Measurements from ENCODE around the gene FRYL. TPM values are rescaled to one million over a fixed set of nuclear protein-coding genes. Genes with fewer than 3 reads are reported as not detected.

FRYL gene
- total RNA-seq, 1 experiment from 2014 or later = 45.8 TPM

DNA sequence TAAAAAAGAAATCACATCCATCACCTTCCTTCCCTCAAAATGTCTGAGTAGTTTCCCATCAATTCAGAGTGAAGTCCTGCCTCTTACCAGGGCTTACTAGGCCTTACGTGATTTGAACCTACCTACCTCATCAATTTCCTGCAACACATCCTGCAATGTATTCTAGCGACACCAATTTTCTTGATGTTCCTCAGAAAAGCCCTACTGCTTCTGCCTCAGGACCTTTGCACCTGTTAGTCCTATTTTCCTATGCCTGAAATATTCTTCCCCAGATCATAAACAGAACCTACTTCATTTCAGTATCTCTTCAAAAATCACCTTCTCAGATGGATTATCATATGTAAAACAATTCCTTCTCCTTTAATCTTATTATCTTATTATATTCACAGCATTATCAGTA is 237.2 kb downstream of the FRYL start:
- Mint-ChIP-seq H3K4me3 (ENCODE audit: low read depth, unreplicated experiment) (no peak overlapping the region), H3K27me3 (ENCODE audit: unreplicated experiment) (no peaks in the 10 kb centered on the region), H3K4me1 (ENCODE audit: low read depth, unreplicated experiment) (no peaks in the 10 kb centered on the region), H3K9me3 (ENCODE audit: low read depth, unreplicated experiment) (no peaks in the 10 kb centered on the region), H3K36me3 (ENCODE audit: insufficient read depth, unreplicated experiment) (no peaks in the 10 kb centered on the region), H3K27ac (ENCODE audit: unreplicated experiment) (no peak overlapping the region)
- TF ChIP-seq CTCF (IDR thresholded peaks at IDR 0.05; ENCODE audit: unreplicated experiment) = no peak
- BruUV-seq (replicated peaks) = no TSS peak
- intact Hi-C loops (cut with micrococcal nuclease; ENCODE audit: unreplicated experiment) = no loop called here
- CTCF ChIA-PET = no interaction called here
- no peak for DNase-seq

DNA sequence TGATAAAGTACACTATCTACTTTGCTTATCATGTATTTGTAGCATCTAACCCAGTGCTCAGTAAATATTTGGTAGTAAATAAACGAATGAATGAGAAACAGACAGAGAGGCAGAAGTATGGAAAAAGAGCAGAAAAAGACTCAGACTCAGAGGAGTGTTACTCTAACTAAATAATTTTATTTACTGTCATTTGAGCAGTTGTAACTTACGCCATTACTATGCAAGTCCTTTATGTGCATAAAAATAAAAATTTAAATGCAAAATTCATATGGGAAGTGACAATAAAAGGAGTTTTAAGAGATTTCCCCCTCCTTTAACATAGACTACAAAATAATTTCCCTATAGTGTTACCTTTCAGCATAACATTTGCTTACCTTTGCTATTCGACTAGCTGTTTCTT is 240.5 kb downstream of the FRYL start:
- no peaks in the 10 kb centered on the region for H3K9me3 Mint-ChIP-seq (ENCODE audit: low read depth, unreplicated experiment)
- CTCF ChIA-PET = no interaction called here
- no peaks in the 10 kb centered on the region for H3K4me1 Mint-ChIP-seq (ENCODE audit: low read depth, unreplicated experiment)
- no peak for TF ChIP-seq CTCF (IDR thresholded peaks at IDR 0.05; ENCODE audit: unreplicated experiment)
- no peak overlapping the region for H3K27ac Mint-ChIP-seq (ENCODE audit: unreplicated experiment)
- intact Hi-C loops (cut with micrococcal nuclease; ENCODE audit: unreplicated experiment) = no loop called here
- no TSS peak for BruUV-seq (replicated peaks)
- no peak for DNase-seq
- no peak overlapping the region for H3K4me3 Mint-ChIP-seq (ENCODE audit: low read depth, unreplicated experiment)
- no peaks in the 10 kb centered on the region for H3K27me3 Mint-ChIP-seq (ENCODE audit: unreplicated experiment)
- H3K36me3 Mint-ChIP-seq (ENCODE audit: insufficient read depth, unreplicated experiment) = no peaks in the 10 kb centered on the region

GRCh38 chr4:48538358-48538757 is 241.7 kb downstream of the FRYL start:
- intact Hi-C loops (cut with micrococcal nuclease; ENCODE audit: unreplicated experiment) = no loop called here
- BruUV-seq (replicated peaks) = no TSS peak
- Mint-ChIP-seq H3K27me3 (ENCODE audit: unreplicated experiment) (no peaks in the 10 kb centered on the region), H3K4me1 (ENCODE audit: low read depth, unreplicated experiment) (no peaks in the 10 kb centered on the region), H3K36me3 (ENCODE audit: insufficient read depth, unreplicated experiment) (no peaks in the 10 kb centered on the region), H3K4me3 (ENCODE audit: low read depth, unreplicated experiment) (no peak overlapping the region), H3K9me3 (ENCODE audit: low read depth, unreplicated experiment) (no peaks in the 10 kb centered on the region), H3K27ac (ENCODE audit: unreplicated experiment) (no peak overlapping the region)
- DNase-seq = no peak
- TF ChIP-seq CTCF (IDR thresholded peaks at IDR 0.05; ENCODE audit: unreplicated experiment) = no peak
- CTCF ChIA-PET = no interaction called here

DNA sequence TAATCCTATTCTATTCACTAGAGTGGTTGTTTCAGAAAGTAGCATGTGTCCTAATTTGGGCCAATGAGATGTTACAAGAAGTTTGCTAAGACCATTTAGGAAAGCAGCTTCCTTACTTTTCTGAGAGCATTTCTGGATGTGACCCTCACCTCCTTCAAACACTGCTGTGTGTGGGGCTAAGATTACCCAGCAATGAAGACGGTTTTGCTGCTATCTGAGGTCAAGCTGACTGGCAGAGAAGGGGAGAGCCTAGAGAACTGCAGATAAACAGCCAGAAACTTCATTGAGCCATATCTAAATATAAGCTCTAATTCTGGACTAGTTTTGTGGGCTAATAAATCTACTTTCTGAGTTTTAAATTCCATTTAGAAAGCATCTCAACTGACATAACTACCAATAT is 253.7 kb downstream of the FRYL start:
- DNase-seq = no peak
- no peak overlapping the region for H3K4me3 Mint-ChIP-seq (ENCODE audit: low read depth, unreplicated experiment)
- intact Hi-C loops (cut with micrococcal nuclease; ENCODE audit: unreplicated experiment) = no loop called here
- H3K9me3 Mint-ChIP-seq (ENCODE audit: low read depth, unreplicated experiment) = no peaks in the 10 kb centered on the region
- TF ChIP-seq CTCF (IDR thresholded peaks at IDR 0.05; ENCODE audit: unreplicated experiment) = no peak
- no peaks in the 10 kb centered on the region for H3K27me3 Mint-ChIP-seq (ENCODE audit: unreplicated experiment)
- no TSS peak for BruUV-seq (replicated peaks)
- H3K27ac Mint-ChIP-seq (ENCODE audit: unreplicated experiment) = no peak overlapping the region
- H3K4me1 Mint-ChIP-seq (ENCODE audit: low read depth, unreplicated experiment) = no peaks in the 10 kb centered on the region
- CTCF ChIA-PET = no interaction called here
- peaks cover 24% of the 10 kb centered on the region for H3K36me3 Mint-ChIP-seq (ENCODE audit: insufficient read depth, unreplicated experiment)

DNA sequence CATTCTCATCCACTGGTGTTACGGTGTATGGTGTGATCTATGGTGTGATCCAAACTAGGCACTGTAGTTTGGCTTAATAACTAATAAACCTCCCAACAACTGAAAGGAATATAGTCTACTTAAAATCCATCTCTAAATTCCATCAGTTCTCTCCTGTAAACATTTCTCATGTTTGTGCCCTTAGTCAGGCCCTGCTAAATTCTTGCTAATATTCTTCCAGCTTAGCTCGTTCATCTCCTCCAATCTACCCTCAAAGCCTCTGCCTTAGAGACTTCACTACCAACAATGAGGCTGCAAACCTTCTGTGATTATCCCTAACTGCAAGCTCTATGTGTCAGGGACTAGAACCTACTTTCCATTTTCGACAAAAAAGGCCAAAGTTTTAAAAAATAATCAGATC is 261.9 kb downstream of the FRYL start:
- CTCF ChIA-PET = no interaction called here
- BruUV-seq (replicated peaks) = no TSS peak
- intact Hi-C loops (cut with micrococcal nuclease; ENCODE audit: unreplicated experiment) = no loop called here
- H3K9me3 Mint-ChIP-seq (ENCODE audit: low read depth, unreplicated experiment) = no peaks in the 10 kb centered on the region
- no peak for TF ChIP-seq CTCF (IDR thresholded peaks at IDR 0.05; ENCODE audit: unreplicated experiment)
- H3K4me3 Mint-ChIP-seq (ENCODE audit: low read depth, unreplicated experiment) = no peak overlapping the region
- peaks cover 11% of the 10 kb centered on the region for H3K36me3 Mint-ChIP-seq (ENCODE audit: insufficient read depth, unreplicated experiment)
- no peak overlapping the region for H3K27ac Mint-ChIP-seq (ENCODE audit: unreplicated experiment)
- no peak for DNase-seq
- H3K27me3 Mint-ChIP-seq (ENCODE audit: unreplicated experiment) = no peaks in the 10 kb centered on the region
- no peaks in the 10 kb centered on the region for H3K4me1 Mint-ChIP-seq (ENCODE audit: low read depth, unreplicated experiment)

All from Calu3 (cell line).